Heart left ventricle (tissue), 16 donors: ENCODE data around the gene FBF1. TPM values are rescaled to one million over a fixed set of nuclear protein-coding genes. Genes with fewer than 3 reads are reported as not detected.

ENCODE experiments used
- ATAC-seq, 4 donors: fragments of 200-7000 bp; cut with Tn5 transposase; one replicate each; pipeline ENCODE4 v1.9.1; 2020 to 2022; ENCODE audit warnings: moderate library complexity in 4 of 4, mild to moderate bottlenecking in 3 of 4, moderate number of reproducible peaks in 1 of 4
- DNase-seq, 5 donors: peaks; one replicate each; pipeline ENCODE4 v3.0.0-alpha.2; 2020
- H3K27ac ChIP-seq, 12 donors: fragments of 200-600 bp; sonication (generic) in 4 of 12; one replicate each; pipeline versions ENCODE4 v1.5.0 to v1.8.0; 2016 to 2022; ENCODE audit warnings: mild to moderate bottlenecking in 2 of 12
- H3K27me3 ChIP-seq, 9 donors: fragments of 200-600 bp; sonication (generic) in 2 of 9; one replicate each; pipeline versions ENCODE4 v1.5.1 to v1.8.0; 2016 to 2022; ENCODE audit warnings: mild to moderate bottlenecking in 3 of 9
- H3K36me3 ChIP-seq, 9 donors: fragments of 200-600 bp; sonication (generic) in 2 of 9; one replicate each; pipeline versions ENCODE4 v1.5.0 to v1.8.0; 2018 to 2022; ENCODE audit warnings: mild to moderate bottlenecking in 2 of 9
- H3K4me1 ChIP-seq, 12 donors: fragments of 200-600 bp; sonication (generic) in 4 of 12; one replicate each; pipeline versions ENCODE4 v1.5.0 to v1.8.0; 2016 to 2022; ENCODE audit warnings: mild to moderate bottlenecking in 3 of 12
- H3K4me3 ChIP-seq, 12 donors: fragments of 200-600 bp; sonication (generic) in 4 of 12; one replicate each; pipeline versions ENCODE4 v1.5.0 to v1.8.0; 2017 to 2022; ENCODE audit warnings: mild to moderate bottlenecking in 9 of 12, moderate library complexity in 4 of 12
- H3K9me3 ChIP-seq, 12 donors: fragments of 200-600 bp; sonication (generic) in 4 of 12; one replicate each; pipeline versions ENCODE4 v1.5.0 to v1.8.0; 2016 to 2022; ENCODE audit warnings: mild to moderate bottlenecking in 1 of 12
- CTCF ChIP-seq, 12 donors: fragments of 200-600 bp; sonication (generic) in 4 of 12; IDR thresholded peaks; one replicate each; pipeline versions ENCODE4 v1.5.0 to v1.8.0; 2018 to 2022; ENCODE audit warnings: antibody characterized with exemption in 12 of 12, mild to moderate bottlenecking in 5 of 12
- POLR2A ChIP-seq, 2 donors: fragments of 450-650 bp; IDR thresholded peaks; one replicate each; pipeline ENCODE4 v1.6.1; 2017; ENCODE audit warnings: antibody characterized with exemption in 2 of 2, mild to moderate bottlenecking in 2 of 2, moderate library complexity in 2 of 2
- WGBS, 4 donors: extraction: QIAGEN DNeasy Blood & Tissue Kit in 2 of 4; methylation state at CpG; one replicate each; pipeline versions ENCODE4 v1.1.5 to v1.1.7; 2013 to 2018; 5-methylcytosine and 5-hydroxymethylcytosine counted together
- intact Hi-C, 10 donors: fragments of 100-400 bp; cut with DNase I; formaldehyde crosslinking; loops; one replicate each; pipeline versions ENCODE4 v1.11.1 to v1.14.2; 2022
- polyA plus RNA-seq, 2 donors: library from polyadenylated mRNA; stranded (reverse); fragments of 200-250 nt; gene quantifications; one replicate each; pipeline ENCODE4 v1.2.3, GENCODE V29; 2013
- total RNA-seq, 9 donors: library from RNA; depleted of rRNA in 2 of 9; stranded (reverse); fragments of >200 nt in 2 of 9; fragmentation: NEBNext Ultra II Directional in 3 of 9; extraction: Animal tissue kit (Norgen Biotek cat#: 25700) in 3 of 9; gene quantifications; one replicate each; pipeline versions ENCODE4 v1.1.0 to v1.2.4, GENCODE V29; 2016 to 2023
- donor health status: ischemic (EF 13 %, LVEDD 7.1; RV severe dilation, severe dysfunction).
- donor health status: healthy with polysubstance abuse.
- donor health status: DM: no; HTN: yes; CAD: no.
- donor health status: DM: no; HTN: no; CAD: no.
- donor health status: ischemic (EF 25% LVEDD 6.9; RV normal size, moderate dysfunction).
- donor health status: ischemic (EF 25% LVEDD 5.7; RV mildly dilated, moderate dysfunction).
- donor health status: healthy.
- donor health status: DM: yes; HTN: yes; CAD: no.
- donor health status: ischemic (EF 35%, LVEDD 5.7; RV mildly dilated, moderate dysfunction).
- donor health status: nonischemic (EF 11% LVEDD 7.7; RV severe dilation, severe dysfunction).
- donor health status: DM: yes; HTN: yes; CAD: no.
- donor health status: PGD.
- donor health status: ischemic (EF 29% LVEDD 5.4; RV normal size, mild dysfunction).
- donor health status: nonischemic (EF 23%, LVEDD 6.1; RV moderate dilation, normal function).

Gene FBF1
- total and polyA plus RNA-seq, 11 donors = 1.5 to 5.4 (median 2.9) TPM

- Histone ChIP-seq H3K4me1 (no peaks in the 10 kb centered on the region), H3K4me3 (no peak overlapping the region), H3K27ac (no peak overlapping the region), H3K9me3 (no peaks in the 10 kb centered on the region), H3K36me3 (peaks cover 0 to 11% (median 0%) of the 10 kb centered on the region in 9 donors), H3K27me3 (no peaks in the 10 kb centered on the region)
- TF ChIP-seq POLR2A (IDR thresholded peaks at IDR 0.05) (no peak), CTCF (IDR thresholded peaks at IDR 0.05) (no peak)
- intact Hi-C loops = no loop called here
- no peak for DNase-seq
- WGBS, 4 donors = 71 to 93% (median 83%) methylated on average over 4 to 11 of the region's 11 CpGs
- no peak for ATAC-seq
These were observed 20.7 kb downstream of the FBF1 start for GRCh38 chr17:75920045-75920560.

DNA sequence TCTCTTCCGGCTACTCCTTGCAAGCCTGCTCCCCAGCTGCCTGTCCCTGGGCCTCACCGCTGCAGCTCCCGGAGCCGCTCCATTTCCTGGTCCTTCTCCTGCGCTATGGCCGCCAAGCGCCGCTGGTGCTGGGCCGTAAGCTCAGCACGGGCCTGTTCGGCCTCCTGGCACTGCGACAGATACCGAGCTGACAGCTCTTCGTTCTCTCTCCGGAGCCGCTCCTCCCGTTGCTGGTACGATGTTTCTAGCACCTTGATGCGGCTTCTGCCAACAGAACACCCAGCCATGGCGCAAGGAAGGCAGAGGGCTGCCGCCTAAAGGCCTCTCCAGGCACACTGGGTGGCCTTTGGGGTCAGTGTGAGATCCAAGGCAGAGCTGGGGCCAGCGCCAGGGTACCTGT, 21.2 kb downstream of the FBF1 start:
- no peak overlapping the region for H3K4me3 ChIP-seq
- H3K9me3 ChIP-seq = no peaks in the 10 kb centered on the region
- no peaks in the 10 kb centered on the region for H3K27me3 ChIP-seq
- no peak overlapping the region for H3K27ac ChIP-seq
- DNase-seq (no peak), ATAC-seq (no peak)
- intact Hi-C loops = no loop called here
- H3K4me1 ChIP-seq = no peaks in the 10 kb centered on the region
- 92 to 95% (median 94%) methylated on average over 18 to 22 of the region's 22 CpGs for WGBS, 4 donors
- TF ChIP-seq POLR2A (IDR thresholded peaks at IDR 0.05) (no peak), CTCF (IDR thresholded peaks at IDR 0.05) (no peak)
- peaks cover 0 to 11% (median 3%) of the 10 kb centered on the region in 9 donors for H3K36me3 ChIP-seq

DNA sequence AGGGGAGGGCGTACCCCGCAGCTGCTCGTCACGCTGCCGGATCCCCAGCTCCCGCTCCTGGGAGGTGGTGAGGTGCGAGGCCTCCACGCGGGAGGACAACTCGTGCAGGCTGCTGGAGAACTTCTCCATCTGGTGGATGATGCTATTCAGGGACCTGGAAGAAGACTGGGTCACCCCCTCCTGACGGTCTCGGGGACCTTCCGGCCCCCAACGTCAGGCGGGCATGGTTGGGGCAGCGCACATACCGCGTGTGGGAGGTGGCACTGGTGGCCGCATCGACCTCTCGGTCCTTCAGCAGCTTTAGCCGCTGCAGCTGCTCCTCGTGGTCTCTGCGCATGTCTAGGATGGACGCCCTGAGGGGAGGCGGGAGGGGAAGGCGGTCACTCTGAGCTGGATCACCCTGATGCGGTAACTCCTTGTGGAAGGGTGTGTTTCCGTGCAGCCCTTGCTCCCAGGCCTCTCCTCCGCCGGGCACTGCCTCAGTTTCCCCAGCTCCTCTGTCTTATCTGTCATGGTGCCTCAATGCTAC, 22.9 kb downstream of the FBF1 start:
- ATAC-seq (no peak), DNase-seq (no peak)
- no peak overlapping the region for H3K4me3 ChIP-seq
- no peaks in the 10 kb centered on the region for H3K4me1 ChIP-seq
- H3K36me3 ChIP-seq = peaks cover 0 to 22% (median 5%) of the 10 kb centered on the region in 9 donors
- TF ChIP-seq POLR2A (IDR thresholded peaks at IDR 0.05) (no peak), CTCF (IDR thresholded peaks at IDR 0.05) (no peak)
- H3K27ac ChIP-seq = no peak overlapping the region
- H3K9me3 ChIP-seq = no peaks in the 10 kb centered on the region
- WGBS, 4 donors = 95 to 96% (median 96%) methylated on average over 10 to 31 of the region's 31 CpGs
- H3K27me3 ChIP-seq = no peaks in the 10 kb centered on the region
- intact Hi-C loops = no loop called here

- H3K27me3 ChIP-seq = no peaks in the 10 kb centered on the region
- TF ChIP-seq CTCF (IDR thresholded peaks at IDR 0.05) = no peak
- no peak for TF ChIP-seq POLR2A (IDR thresholded peaks at IDR 0.05)
- no peak overlapping the region for H3K4me3 ChIP-seq
- H3K36me3 ChIP-seq = peaks cover 0 to 26% (median 5%) of the 10 kb centered on the region in 9 donors
- DNase-seq = no peak
- ATAC-seq = no peak
- H3K4me1 ChIP-seq = no peaks in the 10 kb centered on the region
- 83 to 90% (median 88%) methylated on average over 19 to 23 of the region's 23 CpGs for WGBS, 4 donors
- no peaks in the 10 kb centered on the region for H3K9me3 ChIP-seq
- intact Hi-C loops = no loop called here
- no peak overlapping the region for H3K27ac ChIP-seq
These were observed 23.5 kb downstream of the FBF1 start for GRCh38 chr17:75917141-75917916.
